ENCODE data around the gene ZNF519. TPM values are rescaled to one million over a fixed set of nuclear protein-coding genes. Genes with fewer than 3 reads are reported as not detected.
"Not testable (repeated sequence)": the region's sequence is repeated elsewhere in the genome, so short reads cannot be mapped to it uniquely, and the experiment has no call there.

The ZNF519 gene
- total and polyA plus RNA-seq, 2 of the 8 experiments (the other 6 are each of a cell fraction or from before 2014, with no cell fraction given) = 24.0 to 38.6 TPM

- H3K9ac ChIP-seq (replicated peaks in 1 of 4; ENCODE audit: extremely low read depth in 1 of 4, low read depth in 3 of 4, low read length in 3 of 4); H3K27ac ChIP-seq (ENCODE audit: low read depth, low read length); H3K4me2 ChIP-seq (ENCODE audit: insufficient read depth in 1 of 2, low read depth in 2 of 2, low read length in 2 of 2); H3K27me3 ChIP-seq (replicated peaks in 1 of 4; ENCODE audit: control insufficient read depth in 3 of 4, extremely low read depth in 1 of 4, insufficient read depth in 3 of 4, low read length in 3 of 4); H2BK20ac ChIP-seq (ENCODE audit: low read length); H3K79me1 ChIP-seq (ENCODE audit: low read depth, low read length); DNase-seq (ENCODE audit: low read depth in 1 of 2, low spot score in 2 of 2); H3K36me3 ChIP-seq (ENCODE audit: control insufficient read depth in 2 of 4, insufficient read depth in 4 of 4, low read length in 3 of 4); H3K23ac ChIP-seq (ENCODE audit: insufficient read length); POLR2A ChIA-PET (ENCODE audit: partially characterized antibody); H4K20me1 ChIP-seq (replicated peaks in 1 of 2; ENCODE audit: control insufficient read depth in 1 of 2, insufficient read depth in 2 of 2, low read length in 2 of 2); H3K18ac ChIP-seq (ENCODE audit: extremely low read depth, low read length); H2BK120ac ChIP-seq (replicated peaks; ENCODE audit: low read depth, low read length); H2AFZ ChIP-seq (ENCODE audit: low read length); CTCF ChIA-PET (ENCODE audit: partially characterized antibody); H3K23me2 ChIP-seq (ENCODE audit: low read depth, low read length); H4K5ac ChIP-seq (ENCODE audit: insufficient read length, low read depth, low read length); H4K91ac ChIP-seq (replicated peaks; ENCODE audit: insufficient read length, low read length); H2BK12ac ChIP-seq (ENCODE audit: low read depth, low read length); H3K14ac ChIP-seq (ENCODE audit: insufficient read length); H2BK5ac ChIP-seq (ENCODE audit: low read depth, low read length); H3K4me3 ChIP-seq (ENCODE audit: extremely low read depth in 1 of 4, insufficient read depth in 2 of 4, low read depth in 3 of 4, low read length in 4 of 4); H2AK5ac ChIP-seq (ENCODE audit: low read depth, low read length); H3K79me2 ChIP-seq (ENCODE audit: control insufficient read depth in 1 of 2, insufficient read depth in 2 of 2, low read length in 2 of 2); H3K4ac ChIP-seq (replicated peaks; ENCODE audit: insufficient read length, low read depth, low read length); FAIRE-seq; H2BK15ac ChIP-seq (ENCODE audit: low read length); H3K4me1 ChIP-seq (replicated peaks in 1 of 4; ENCODE audit: control insufficient read depth in 3 of 4, insufficient read depth in 4 of 4, low read length in 3 of 4); H4K8ac ChIP-seq (ENCODE audit: extremely low read depth, insufficient read depth, low read length); H3K56ac ChIP-seq (replicated peaks; ENCODE audit: insufficient read length, low read depth, low read length): not testable (repeated sequence)
- peaks cover 3 to 73% of the 10 kb centered on the region in 2 experiments; a peak in 3 of 4 replicates for H3K9me3 ChIP-seq (ENCODE audit: insufficient read depth in 2 of 2, low read depth in 1 of 2, low read length in 1 of 2)
- WGBS, 2 experiments (ENCODE audit: extremely low coverage in 1 of 2, insufficient coverage in 1 of 2, insufficient read length in 1 of 2, insufficient replicate concordance in 2 of 2, low coverage in 1 of 2, low lambda C conversion rate in 2 of 2, missing lambda C conversion rate in 1 of 2) = 88% methylated on average over 12 of the region's 16 CpGs; no CpG with 5 or more reads in 1 of the 2 experiments
Measured at GRCh38 chr18:14143871-14144627, 11.8 kb upstream of the ZNF519 start.

- H3K79me1 ChIP-seq (ENCODE audit: low read depth, low read length); H2BK15ac ChIP-seq (ENCODE audit: low read length); H3K23me2 ChIP-seq (ENCODE audit: low read depth, low read length); H4K91ac ChIP-seq (replicated peaks; ENCODE audit: insufficient read length, low read length); H3K4ac ChIP-seq (replicated peaks; ENCODE audit: insufficient read length, low read depth, low read length); H3K14ac ChIP-seq (ENCODE audit: insufficient read length); H3K36me3 ChIP-seq (ENCODE audit: control insufficient read depth in 2 of 4, insufficient read depth in 4 of 4, low read length in 3 of 4); H3K4me2 ChIP-seq (ENCODE audit: insufficient read depth in 1 of 2, low read depth in 2 of 2, low read length in 2 of 2); H3K27ac ChIP-seq (ENCODE audit: low read depth, low read length); POLR2A ChIA-PET (ENCODE audit: partially characterized antibody); H4K5ac ChIP-seq (ENCODE audit: insufficient read length, low read depth, low read length); H3K18ac ChIP-seq (ENCODE audit: extremely low read depth, low read length); H3K56ac ChIP-seq (replicated peaks; ENCODE audit: insufficient read length, low read depth, low read length); DNase-seq (ENCODE audit: low read depth in 1 of 2, low spot score in 2 of 2); H2BK120ac ChIP-seq (replicated peaks; ENCODE audit: low read depth, low read length); H4K20me1 ChIP-seq (replicated peaks in 1 of 2; ENCODE audit: control insufficient read depth in 1 of 2, insufficient read depth in 2 of 2, low read length in 2 of 2); H2BK20ac ChIP-seq (ENCODE audit: low read length); CTCF ChIA-PET (ENCODE audit: partially characterized antibody); H4K8ac ChIP-seq (ENCODE audit: extremely low read depth, insufficient read depth, low read length); H3K9ac ChIP-seq (replicated peaks in 1 of 4; ENCODE audit: extremely low read depth in 1 of 4, low read depth in 3 of 4, low read length in 3 of 4); H2BK5ac ChIP-seq (ENCODE audit: low read depth, low read length); H3K79me2 ChIP-seq (ENCODE audit: control insufficient read depth in 1 of 2, insufficient read depth in 2 of 2, low read length in 2 of 2); H2AFZ ChIP-seq (ENCODE audit: low read length); H3K4me1 ChIP-seq (replicated peaks in 1 of 4; ENCODE audit: control insufficient read depth in 3 of 4, insufficient read depth in 4 of 4, low read length in 3 of 4); H3K23ac ChIP-seq (ENCODE audit: insufficient read length); H2AK5ac ChIP-seq (ENCODE audit: low read depth, low read length); H3K4me3 ChIP-seq (ENCODE audit: extremely low read depth in 1 of 4, insufficient read depth in 2 of 4, low read depth in 3 of 4, low read length in 4 of 4); FAIRE-seq; H3K27me3 ChIP-seq (replicated peaks in 1 of 4; ENCODE audit: control insufficient read depth in 3 of 4, extremely low read depth in 1 of 4, insufficient read depth in 3 of 4, low read length in 3 of 4); H2BK12ac ChIP-seq (ENCODE audit: low read depth, low read length): not testable (repeated sequence)
- WGBS, 2 experiments (ENCODE audit: extremely low coverage in 1 of 2, insufficient coverage in 1 of 2, insufficient read length in 1 of 2, insufficient replicate concordance in 2 of 2, low coverage in 1 of 2, low lambda C conversion rate in 2 of 2, missing lambda C conversion rate in 1 of 2) = 93% methylated on average over 13 of the region's 17 CpGs; no CpG with 5 or more reads in 1 of the 2 experiments
- peaks cover 3 to 67% of the 10 kb centered on the region in 2 experiments; a peak in 3 of 4 replicates for H3K9me3 ChIP-seq (ENCODE audit: insufficient read depth in 2 of 2, low read depth in 1 of 2, low read length in 1 of 2)
Measured at GRCh38 chr18:14143396-14143795, 11.2 kb upstream of the ZNF519 start.

Measured in H1 (cell line).